Neural cell (in vitro differentiated cells): ENCODE measurements around the gene RARG. TPM values are rescaled to one million over a fixed set of nuclear protein-coding genes. Genes with fewer than 3 reads are reported as not detected.

Experiments used
- H2AFZ ChIP-seq: fragments of 200-600, 300-800 bp; sonication (generic), shearing (Covaris generic); 2 replicates; pipeline ENCODE4 v1.6.0; 2014; ENCODE audit warnings: low read depth, mild to moderate bottlenecking, antibody characterized with exemption, low read length, moderate library complexity
- H3F3A ChIP-seq: fragments of 200-600 bp; shearing (Covaris generic); 2 replicates; pipeline ENCODE4 v1.6.1; 2016; ENCODE audit warnings: mild to moderate bottlenecking, moderate library complexity, mixed read lengths, antibody characterized with exemption, low read length; ENCODE audit not compliant: insufficient read depth, poor library complexity, severe bottlenecking
- H3K27ac ChIP-seq: fragments of 200-600, 300-800 bp; sonication (generic), shearing (Covaris generic); 2 replicates; pipeline ENCODE4 v1.5.1; 2014; ENCODE audit warnings: mild to moderate bottlenecking, low read length, moderate library complexity
- H3K27me3 ChIP-seq: fragments of 300-800, 200-600 bp; sonication (generic), shearing (Covaris generic); 2 replicates; pipeline ENCODE4 v1.6.0; 2014; ENCODE audit warnings: mild to moderate bottlenecking, low read depth, low read length, moderate library complexity; ENCODE audit not compliant: insufficient read depth
- H3K36me3 ChIP-seq: fragments of 300-800, 200-600 bp; sonication (generic), shearing (Covaris generic); 2 replicates; pipeline ENCODE4 v1.5.1; 2014; ENCODE audit warnings: mild to moderate bottlenecking, antibody characterized with exemption, low read length, moderate library complexity; ENCODE audit not compliant: insufficient read depth
- H3K4me2 ChIP-seq: fragments of 300-800, 200-600 bp; sonication (generic), shearing (Covaris generic); 2 replicates; pipeline ENCODE4 v1.6.0; 2014; ENCODE audit warnings: mild to moderate bottlenecking, low read length
- H3K4me3 ChIP-seq: fragments of 300-800, 200-600 bp; sonication (generic), shearing (Covaris generic); 2 replicates; pipeline ENCODE4 v1.5.1; 2014; ENCODE audit warnings: mild to moderate bottlenecking, low read length, moderate library complexity
- H3K79me2 ChIP-seq: fragments of 200-600 bp; shearing (Covaris generic); replicated peaks from 2 replicates; pipeline ENCODE4 v1.6.0; 2014; ENCODE audit warnings: mild to moderate bottlenecking, low read length, moderate library complexity; ENCODE audit not compliant: insufficient read depth
- H3K9ac ChIP-seq: fragments of 300-800, 200-600 bp; sonication (generic), shearing (Covaris generic); 2 replicates; pipeline ENCODE4 v1.6.1; 2016; ENCODE audit warnings: mild to moderate bottlenecking, low read length, mixed read lengths
- H3K9me2 ChIP-seq: fragments of 200-600 bp; shearing (Covaris generic); 2 replicates; pipeline ENCODE4 v1.6.1; 2016; ENCODE audit warnings: mild to moderate bottlenecking, low read length, mixed read lengths; ENCODE audit not compliant: insufficient read depth
- H3K9me3 ChIP-seq: fragments of 200-600, 300-800 bp; sonication (generic), shearing (Covaris generic); 2 replicates; pipeline ENCODE4 v1.6.1; 2016; ENCODE audit warnings: mild to moderate bottlenecking, mixed run types, low read length, moderate library complexity, mixed read lengths
- H4K20me1 ChIP-seq: fragments of 200-600 bp; shearing (Covaris generic); 2 replicates; pipeline ENCODE4 v1.6.1; 2016; ENCODE audit warnings: mild to moderate bottlenecking, mixed run types; ENCODE audit not compliant: insufficient read depth
- CTCF ChIP-seq: fragments of 450-650 bp; IDR thresholded peaks from 2 replicates; pipeline ENCODE4 v1.5.1; 2014; ENCODE audit warnings: antibody characterized with exemption, mild to moderate bottlenecking, moderate library complexity; ENCODE audit not compliant: poor library complexity, severe bottlenecking
- EP300 ChIP-seq: fragments of 450-650 bp; conservative IDR thresholded peaks from 2 replicates; pipeline ENCODE4 v1.6.1; 2014; ENCODE audit warnings: antibody characterized with exemption, mild to moderate bottlenecking, moderate library complexity; ENCODE audit not compliant: poor library complexity, severe bottlenecking
- EZH2 ChIP-seq: fragments of 200-600, 300-800 bp; shearing (Covaris generic), sonication (generic); IDR thresholded peaks from 2 replicates; pipeline ENCODE4 v1.6.1; 2014; ENCODE audit warnings: antibody characterized with exemption, low read length, borderline replicate concordance, mild to moderate bottlenecking; ENCODE audit not compliant: insufficient read depth, poor library complexity, severe bottlenecking
- MXI1 ChIP-seq: fragments of 450-650 bp; conservative IDR thresholded peaks from 2 replicates; pipeline ENCODE4 v1.6.1; 2014; ENCODE audit warnings: antibody characterized with exemption, mild to moderate bottlenecking; ENCODE audit not compliant: poor library complexity, severe bottlenecking
- POLR2AphosphoS5 ChIP-seq: IDR thresholded peaks from 2 replicates; pipeline ENCODE4 v1.6.1; 2012
- RAD21 ChIP-seq: fragments of 450-650 bp; conservative IDR thresholded peaks from 2 replicates; pipeline ENCODE4 v1.6.1; 2014; ENCODE audit warnings: antibody characterized with exemption, mild to moderate bottlenecking, moderate library complexity
- REST ChIP-seq: IDR thresholded peaks from 2 replicates; pipeline ENCODE4 v1.6.1; 2012; ENCODE audit warnings: borderline replicate concordance
- SMC3 ChIP-seq: fragments of 450-650 bp; conservative IDR thresholded peaks from 2 replicates; pipeline ENCODE4 v1.6.1; 2014; ENCODE audit warnings: antibody characterized with exemption, mild to moderate bottlenecking, moderate library complexity; ENCODE audit not compliant: poor library complexity
- TAF1 ChIP-seq: IDR thresholded peaks from 2 replicates; pipeline ENCODE4 v1.6.1; 2012; ENCODE audit warnings: low read depth
- polyA plus RNA-seq: library from polyadenylated mRNA; depleted of rRNA; stranded (reverse); fragments of >200 nt; gene quantifications from 2 replicates; pipeline ENCODE4 v1.2.3, GENCODE V29; 2014

Gene RARG
- polyA plus RNA-seq, 1 donor from 2014 or later = 0.61 TPM

GRCh38 chr12:53186745-53187144, 45.3 kb downstream of the RARG start:
- Histone ChIP-seq H3K9ac (no peak overlapping the region), H3F3A (no peaks in the 10 kb centered on the region), H3K9me3 (no peaks in the 10 kb centered on the region), H3K36me3 (peaks cover 16% of the 10 kb centered on the region), H2AFZ (no peak overlapping the region), H3K9me2 (no peaks in the 10 kb centered on the region), H3K4me3 (no peak overlapping the region), H3K79me2 (peaks cover 28% of the 10 kb centered on the region), H3K4me2 (no peak overlapping the region), H3K27ac (no peak overlapping the region), H4K20me1 (no peaks in the 10 kb centered on the region), H3K27me3 (no peaks in the 10 kb centered on the region)
- no peak for TF ChIP-seq REST
- no peak for TF ChIP-seq EP300
- no peak for TF ChIP-seq MXI1
- no peak for TF ChIP-seq SMC3
- no peak for TF ChIP-seq EZH2

- Histone ChIP-seq H3K27me3 (no peaks in the 10 kb centered on the region), H3K9me2 (no peaks in the 10 kb centered on the region), H3K9me3 (no peaks in the 10 kb centered on the region), H4K20me1 (no peaks in the 10 kb centered on the region), H3K4me3 (peak overlapping the region; percentile 93), H3K79me2 (peaks cover 33% of the 10 kb centered on the region), H3F3A (no peaks in the 10 kb centered on the region), H3K4me2 (no peak overlapping the region), H3K36me3 (peaks cover 16% of the 10 kb centered on the region), H3K27ac (no peak overlapping the region), H2AFZ (no peak overlapping the region), H3K9ac (no peak overlapping the region)
- no peak for TF ChIP-seq POLR2AphosphoS5
- TF ChIP-seq SMC3 = no peak
- no peak for TF ChIP-seq EP300
- no peak for TF ChIP-seq REST
- TF ChIP-seq MXI1 = no peak
- TF ChIP-seq EZH2 = no peak
- TF ChIP-seq CTCF = no peak
- no peak for TF ChIP-seq TAF1
- TF ChIP-seq RAD21 = no peak
Observed at GRCh38 chr12:53185582-53186153, 46.3 kb downstream of the RARG start.
